ENCODE measurements around the gene FPGS.

The FPGS gene

DNA sequence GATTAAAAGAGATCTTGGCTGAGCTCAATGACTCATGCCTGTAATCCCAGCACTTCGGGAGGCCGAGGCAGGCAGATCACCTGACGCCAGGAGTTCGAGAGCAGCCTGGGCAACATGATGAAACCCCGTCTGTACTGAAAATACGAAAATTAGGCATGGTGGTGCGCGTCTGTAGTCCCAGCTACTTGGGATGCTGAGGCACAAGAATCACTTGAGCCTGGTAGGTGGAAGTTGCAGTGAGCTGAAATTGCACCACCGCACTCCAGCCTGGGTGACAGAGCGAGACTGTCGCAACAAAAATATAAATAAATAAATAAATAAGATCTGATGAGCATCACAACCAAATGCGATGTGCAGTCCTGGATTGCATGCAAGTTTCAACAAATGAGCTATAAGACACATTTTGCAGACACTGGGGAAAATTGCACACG is 60.5 kb downstream of the FPGS start:
- no peak for DNase-seq
